Activated naive CD8-positive, alpha-beta T cell treated with anti-CD3 and anti-CD28 coated beads for 36 hours (primary cell): ENCODE results near the gene PEAK3. TPM values are rescaled to one million over a fixed set of nuclear protein-coding genes. Genes with fewer than 3 reads are reported as not detected.

ENCODE experiments used
- DNase-seq: peaks from one replicate; pipeline ENCODE4 v3.0.0; 2021
- H3K27ac Mint-ChIP-seq: one replicate; pipeline ENCODE4 v1.8.0; 2022; ENCODE audit warnings: mild to moderate bottlenecking, moderate library complexity, mixed read lengths
- H3K27me3 Mint-ChIP-seq: one replicate; pipeline ENCODE4 v1.8.0; 2022; ENCODE audit warnings: mild to moderate bottlenecking, mixed read lengths
- H3K36me3 Mint-ChIP-seq: one replicate; pipeline ENCODE4 v1.8.0; 2021; ENCODE audit warnings: mild to moderate bottlenecking, mixed read lengths
- H3K4me1 Mint-ChIP-seq: one replicate; pipeline ENCODE4 v1.8.0; 2021; ENCODE audit warnings: mixed read lengths
- H3K4me3 Mint-ChIP-seq: one replicate; pipeline ENCODE4 v1.8.0; 2022; ENCODE audit warnings: mild to moderate bottlenecking, moderate library complexity, mixed read lengths
- H3K9me3 Mint-ChIP-seq: one replicate; pipeline ENCODE4 v1.8.0; 2022; ENCODE audit warnings: mixed read lengths
- total RNA-seq, 2 experiments: library from RNA; stranded (reverse); gene quantifications; one replicate each; pipeline ENCODE4 v1.2.3, GENCODE V29; 2021

Gene PEAK3
- total RNA-seq, 2 experiments from 2014 or later = not detected

GRCh38 chr19:2306281-2306806 is 24.4 kb upstream of the PEAK3 start:
- Mint-ChIP-seq H3K27me3 (peaks cover 79% of the 10 kb centered on the region), H3K27ac (no peak overlapping the region), H3K4me3 (no peak overlapping the region), H3K9me3 (no peaks in the 10 kb centered on the region), H3K4me1 (peaks cover 9% of the 10 kb centered on the region), H3K36me3 (no peaks in the 10 kb centered on the region)
- no peak for DNase-seq

DNA sequence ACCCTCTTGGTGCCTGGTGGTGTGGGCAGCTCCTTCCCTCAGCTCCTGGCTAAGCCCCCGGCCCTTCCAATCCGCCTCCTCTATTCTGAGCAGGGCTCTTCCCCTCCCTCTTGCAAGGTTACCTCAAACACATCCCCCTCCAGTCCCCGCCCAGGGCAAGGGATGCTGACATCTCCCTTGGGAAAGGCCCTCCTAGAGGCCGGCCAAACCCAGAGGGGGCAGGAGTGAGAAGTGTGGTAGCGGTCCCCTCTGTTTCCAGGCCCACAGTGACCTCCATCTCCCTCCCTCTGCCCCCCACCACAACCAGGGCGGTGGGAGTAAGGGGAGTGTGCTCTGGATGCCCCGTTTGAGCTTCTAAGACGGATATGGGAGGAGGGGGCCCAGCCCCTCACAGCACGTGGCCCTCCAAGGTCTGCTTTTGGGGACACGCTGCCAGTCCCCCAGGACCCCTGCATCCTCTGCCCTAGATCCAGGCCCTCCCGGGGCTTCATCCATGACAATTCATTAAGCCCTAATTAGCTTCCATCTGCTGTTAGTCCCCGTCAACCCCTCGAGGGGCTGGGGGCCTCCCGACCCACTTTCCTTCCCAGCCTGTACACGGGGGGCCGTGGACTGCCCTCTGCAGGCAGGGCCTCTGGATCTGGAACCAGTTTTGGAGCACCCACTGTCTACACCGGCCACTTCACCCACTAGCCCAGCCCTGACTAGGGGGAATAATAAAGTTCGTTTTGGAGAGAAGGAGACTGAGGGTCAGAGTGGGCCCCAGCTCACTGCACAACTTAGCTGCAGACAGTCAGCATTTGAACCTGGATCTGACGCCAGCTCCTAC is 23.7 kb upstream of the PEAK3 start:
- H3K9me3 Mint-ChIP-seq = no peaks in the 10 kb centered on the region
- H3K27me3 Mint-ChIP-seq = peaks cover 73% of the 10 kb centered on the region
- no peaks in the 10 kb centered on the region for H3K36me3 Mint-ChIP-seq
- H3K4me3 Mint-ChIP-seq = no peak overlapping the region
- H3K4me1 Mint-ChIP-seq = peaks cover 9% of the 10 kb centered on the region
- no peak for DNase-seq
- no peak overlapping the region for H3K27ac Mint-ChIP-seq

GRCh38 chr19:2303211-2303798 is 21.3 kb upstream of the PEAK3 start:
- Mint-ChIP-seq H3K4me1 (peaks cover 8% of the 10 kb centered on the region), H3K4me3 (peak overlapping the region; percentile 50), H3K27me3 (peaks cover 49% of the 10 kb centered on the region), H3K27ac (no peak overlapping the region), H3K36me3 (no peaks in the 10 kb centered on the region), H3K9me3 (no peaks in the 10 kb centered on the region)
- no peak for DNase-seq

GRCh38 chr19:2302319-2303210 is 20.6 kb upstream of the PEAK3 start:
- Mint-ChIP-seq H3K9me3 (no peaks in the 10 kb centered on the region), H3K27ac (no peak overlapping the region), H3K4me3 (peak overlapping the region; percentile 50), H3K27me3 (peaks cover 47% of the 10 kb centered on the region), H3K36me3 (no peaks in the 10 kb centered on the region), H3K4me1 (peaks cover 8% of the 10 kb centered on the region)
- DNase-seq = no peak

- no peak overlapping the region for H3K27ac Mint-ChIP-seq
- no peak overlapping the region for H3K4me3 Mint-ChIP-seq
- H3K36me3 Mint-ChIP-seq = no peaks in the 10 kb centered on the region
- no peaks in the 10 kb centered on the region for H3K9me3 Mint-ChIP-seq
- peaks cover 8% of the 10 kb centered on the region for H3K4me1 Mint-ChIP-seq
- H3K27me3 Mint-ChIP-seq = peaks cover 28% of the 10 kb centered on the region
- DNase-seq = no peak
These were observed 18.6 kb upstream of the PEAK3 start for GRCh38 chr19:2300533-2300932.

DNA sequence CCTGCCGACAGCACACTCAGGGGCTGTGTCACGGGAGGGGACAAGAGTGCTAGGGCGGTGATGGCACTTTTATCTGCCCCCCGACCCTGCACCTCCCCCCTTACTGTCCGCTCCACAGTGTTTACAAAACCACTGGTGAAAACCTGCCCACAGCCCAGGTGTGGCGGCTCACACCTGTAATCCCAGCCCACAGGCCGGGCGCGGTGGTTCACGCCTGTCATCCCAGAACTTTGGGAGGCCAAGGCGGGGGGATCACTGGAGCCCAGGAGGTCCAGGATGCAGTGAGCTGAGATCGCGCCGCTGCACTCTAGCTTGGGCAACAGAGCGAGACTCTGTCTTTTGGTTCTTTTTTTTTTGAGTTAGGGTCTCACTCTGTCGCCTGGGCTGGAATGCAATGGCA is 14.2 kb upstream of the PEAK3 start:
- no peak for DNase-seq
- H3K4me1 Mint-ChIP-seq = peaks cover 5% of the 10 kb centered on the region
- no peaks in the 10 kb centered on the region for H3K9me3 Mint-ChIP-seq
- no peaks in the 10 kb centered on the region for H3K36me3 Mint-ChIP-seq
- no peaks in the 10 kb centered on the region for H3K27me3 Mint-ChIP-seq
- no peak overlapping the region for H3K4me3 Mint-ChIP-seq
- no peak overlapping the region for H3K27ac Mint-ChIP-seq

DNA sequence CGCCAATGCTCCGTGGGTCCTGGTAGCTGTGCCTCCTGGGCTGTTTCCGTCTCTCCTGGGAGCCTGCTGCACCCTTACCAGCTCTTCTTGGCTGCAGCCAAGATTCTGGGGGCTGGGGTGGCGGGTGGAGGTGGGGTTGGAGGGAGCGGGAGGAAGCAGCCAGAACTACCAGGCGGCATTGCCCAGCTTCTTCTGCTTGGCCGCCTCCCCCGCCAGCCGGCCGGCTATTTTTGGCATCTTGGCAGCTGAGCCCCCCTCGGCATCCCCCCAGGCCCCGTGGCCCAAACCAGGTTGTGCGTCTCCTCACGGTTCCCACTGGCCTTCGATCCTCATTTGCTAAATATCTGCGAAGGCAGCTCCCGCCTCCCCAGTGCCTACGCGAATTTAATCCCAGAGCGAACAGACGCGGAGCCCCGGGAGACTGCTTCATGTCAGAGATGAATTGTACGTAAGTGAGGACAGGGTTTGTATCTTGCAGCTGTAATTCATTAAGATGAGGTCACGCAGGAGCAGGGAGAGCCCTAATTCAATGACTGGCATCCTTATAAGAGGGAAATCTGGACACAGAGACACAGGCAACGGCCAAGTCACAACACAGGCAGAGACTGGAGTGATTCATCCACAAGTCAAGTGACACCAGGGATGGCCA is 12.8 kb upstream of the PEAK3 start:
- no peaks in the 10 kb centered on the region for H3K36me3 Mint-ChIP-seq
- no peak overlapping the region for H3K4me3 Mint-ChIP-seq
- H3K27me3 Mint-ChIP-seq = peaks cover 1% of the 10 kb centered on the region
- no peaks in the 10 kb centered on the region for H3K9me3 Mint-ChIP-seq
- DNase-seq = no peak
- H3K4me1 Mint-ChIP-seq = peaks cover 5% of the 10 kb centered on the region
- no peak overlapping the region for H3K27ac Mint-ChIP-seq

- H3K4me3 Mint-ChIP-seq = no peak overlapping the region
These were observed 9.3 kb upstream of the PEAK3 start for GRCh38 chr19:2291185-2291751.

GRCh38 chr19:2290441-2291184 is 8.6 kb upstream of the PEAK3 start:
- H3K27ac Mint-ChIP-seq = no peak overlapping the region
- H3K36me3 Mint-ChIP-seq = no peaks in the 10 kb centered on the region
- peaks cover 19% of the 10 kb centered on the region for H3K4me1 Mint-ChIP-seq
- H3K27me3 Mint-ChIP-seq = peaks cover 13% of the 10 kb centered on the region
- H3K4me3 Mint-ChIP-seq = peak overlapping the region; percentile 70
- no peaks in the 10 kb centered on the region for H3K9me3 Mint-ChIP-seq
- no peak for DNase-seq

More at GRCh38 chr19:2291185-2291751, 9.3 kb upstream of the PEAK3 start:
- Mint-ChIP-seq H3K27me3 (peaks cover 13% of the 10 kb centered on the region), H3K36me3 (no peaks in the 10 kb centered on the region), H3K27ac (no peak overlapping the region), H3K4me1 (peaks cover 19% of the 10 kb centered on the region), H3K9me3 (no peaks in the 10 kb centered on the region)
- no peak for DNase-seq

GRCh38 chr19:2289714-2290435 is 7.9 kb upstream of the PEAK3 start:
- Mint-ChIP-seq H3K4me1 (peaks cover 19% of the 10 kb centered on the region), H3K9me3 (no peaks in the 10 kb centered on the region), H3K36me3 (no peaks in the 10 kb centered on the region), H3K27me3 (peaks cover 13% of the 10 kb centered on the region), H3K27ac (peak overlapping the region; percentile 45), H3K4me3 (peak overlapping the region; percentile 81)
- DNase-seq = peak; percentile 49

GRCh38 chr19:2288818-2289713 is 7.1 kb upstream of the PEAK3 start:
- no peak for DNase-seq
- Mint-ChIP-seq H3K4me1 (peaks cover 19% of the 10 kb centered on the region), H3K36me3 (no peaks in the 10 kb centered on the region), H3K9me3 (no peaks in the 10 kb centered on the region), H3K4me3 (peak overlapping the region; percentile 81), H3K27me3 (peaks cover 13% of the 10 kb centered on the region), H3K27ac (no peak overlapping the region)

- Mint-ChIP-seq H3K9me3 (no peaks in the 10 kb centered on the region), H3K27ac (no peak overlapping the region), H3K4me3 (peak overlapping the region; percentile 81), H3K27me3 (peaks cover 13% of the 10 kb centered on the region), H3K36me3 (no peaks in the 10 kb centered on the region), H3K4me1 (peaks cover 16% of the 10 kb centered on the region)
- no peak for DNase-seq
These were observed 6.4 kb upstream of the PEAK3 start for GRCh38 chr19:2288338-2288817.
